Spleen (tissue), 11 donors: Measurements from ENCODE around the gene FUCA1. TPM values are rescaled to one million over a fixed set of nuclear protein-coding genes. Genes with fewer than 3 reads are reported as not detected.
A peak's percentile ranks its signal among the peaks of the same experiment; 100 is the strongest.

Source experiments
- DNase-seq: peaks from one replicate; pipeline ENCODE4 v3.0.0-alpha.2; 2020
- H3K27ac ChIP-seq, 8 donors: fragments of 200-600 bp; sonication (generic) in 7 of 8; 1 replicate in 4 of 8; 2 replicates in 4 of 8; pipeline versions ENCODE4 v1.5.0 to v1.8.0; 2016 to 2021; ENCODE audit warnings: inconsistent platforms in 4 of 8, mild to moderate bottlenecking in 4 of 8, moderate library complexity in 1 of 8
- H3K27me3 ChIP-seq, 7 donors: fragments of 200-600 bp; sonication (generic) in 6 of 7; replicated peaks in 1 of 7; 1 replicate in 4 of 7; 2 replicates in 3 of 7; pipeline versions ENCODE4 v1.5.0 to v1.8.0; 2016 to 2021; ENCODE audit warnings: inconsistent platforms in 3 of 7, mild to moderate bottlenecking in 1 of 7
- H3K36me3 ChIP-seq, 6 donors: fragments of 200-600 bp; sonication (generic) in 5 of 6; 1 replicate in 4 of 6; 2 replicates in 2 of 6; pipeline versions ENCODE4 v1.5.0 to v1.8.0; 2016 to 2021; ENCODE audit warnings: inconsistent platforms in 2 of 6
- H3K4me1 ChIP-seq, 6 donors: fragments of 200-600 bp; sonication (generic) in 5 of 6; 1 replicate in 3 of 6; 2 replicates in 3 of 6; pipeline versions ENCODE4 v1.5.0 to v1.8.0; 2016 to 2021; ENCODE audit warnings: inconsistent platforms in 3 of 6
- H3K4me3 ChIP-seq, 8 donors: fragments of 200-600 bp; sonication (generic) in 7 of 8; 1 replicate in 4 of 8; 2 replicates in 4 of 8; pipeline versions ENCODE4 v1.5.0 to v1.8.0; 2016 to 2021; ENCODE audit warnings: inconsistent platforms in 4 of 8, mild to moderate bottlenecking in 4 of 8, moderate library complexity in 2 of 8
- H3K9me3 ChIP-seq, 8 donors: fragments of 200-600 bp; sonication (generic) in 7 of 8; 1 replicate in 4 of 8; 2 replicates in 4 of 8; pipeline versions ENCODE4 v1.5.0 to v1.8.0; 2016 to 2021; ENCODE audit warnings: inconsistent platforms in 4 of 8
- CTCF ChIP-seq, 11 experiments: fragments of 200-600 bp in 7 of 11; fragments of 450-650 bp in 4 of 11; sonication (generic) in 4 of 11; IDR thresholded peaks in 8 of 11; conservative IDR thresholded peaks in 3 of 11; 1 replicate in 7 of 11; 2 replicates in 4 of 11; pipeline versions ENCODE4 v1.4.0 to v1.8.0; 2016 to 2021; ENCODE audit warnings: antibody characterized with exemption in 11 of 11, inconsistent platforms in 4 of 11, mild to moderate bottlenecking in 1 of 11
- POLR2A ChIP-seq, 3 donors: fragments of 450-650 bp; IDR thresholded peaks; one replicate each; pipeline ENCODE4 v1.5.1; 2017; ENCODE audit warnings: antibody characterized with exemption in 3 of 3, mild to moderate bottlenecking in 1 of 3
- POLR2AphosphoS5 ChIP-seq, 3 donors: sonication (generic); formaldehyde crosslinking; IDR thresholded peaks; one replicate each; pipeline ENCODE4 v1.5.1; 2017; ENCODE audit warnings: antibody characterized with exemption in 3 of 3
- WGBS, 5 donors: extraction: QIAGEN DNeasy Blood & Tissue Kit in 3 of 5; methylation state at CpG; one replicate each; pipeline versions ENCODE4 v1.1.5 to v1.1.7; 2013 to 2018; 5-methylcytosine and 5-hydroxymethylcytosine counted together
- intact Hi-C: fragments of 100-400 bp; cut with DNase I; formaldehyde crosslinking; loops from one replicate; pipeline ENCODE4 v1.15.0; 2023; ENCODE audit warnings: low total_unique reads
- polyA plus RNA-seq, 3 donors: library from polyadenylated mRNA; stranded (reverse); fragments of 200-250 nt; gene quantifications; one replicate each; pipeline ENCODE4 v1.2.1, GENCODE V29; 2013
- total RNA-seq, 7 donors: library from RNA; depleted of rRNA in 3 of 7; stranded (reverse); fragments of >200 nt in 3 of 7; fragmentation: NEBNext Ultra II Directional in 4 of 7; extraction: Animal tissue kit (Norgen Biotek cat#: 25700) in 4 of 7; gene quantifications; one replicate each; pipeline versions ENCODE4 v1.1.0 to v1.2.1, GENCODE V29; 2016 to 2021
- donor health status: healthy with polysubstance abuse.
- donor health status: DM: no; HTN: no; CAD: no; lungs with moderate emphysema.
- donor health status: DM: no; HTN: no; CAD: no.
- donor health status: Bipolar disorder and iron deficiency.
- donor health status: healthy.
- donor health status: DM: no; HTN: no; CAD: no.
- donor health status: DM: yes; HTN: yes; CAD: no.

The FUCA1 gene
- total and polyA plus RNA-seq, 10 donors, result 36.3 to 106 (median 66.2) TPM

GRCh38 chr1:23816906-23817305, 51.2 kb downstream of the FUCA1 start:
- Histone ChIP-seq H3K9me3 (no peaks in the 10 kb centered on the region), H3K4me3 (no peak overlapping the region), H3K36me3 (peaks cover 0 to 85% (median 66%) of the 10 kb centered on the region in 6 donors), H3K27me3 (no peaks in the 10 kb centered on the region), H3K4me1 (peaks cover 0 to under 1% (median 0%) of the 10 kb centered on the region in 6 donors), H3K27ac (no peak overlapping the region)
- no peak for DNase-seq
- intact Hi-C loops, result no loop called here
- no peak for TF ChIP-seq POLR2AphosphoS5 (IDR thresholded peaks at IDR 0.05)
- no peak for TF ChIP-seq POLR2A (IDR thresholded peaks at IDR 0.05)
- no peak for TF ChIP-seq CTCF (IDR thresholded peaks at IDR 0.05 in 8 of 11, conservative IDR thresholded peaks at IDR 0.05 in 3 of 11)

- intact Hi-C loops, result no loop called here
- whole genome bisulfite sequencing, 5 donors, result 61 to 97% (median 94%) methylated on average over 3 of the region's 3 CpGs
- H3K27me3 ChIP-seq, result no peaks in the 10 kb centered on the region
- peaks cover 0 to 90% (median 68%) of the 10 kb centered on the region in 6 donors for H3K36me3 ChIP-seq
- TF ChIP-seq CTCF (IDR thresholded peaks at IDR 0.05 in 8 of 11, conservative IDR thresholded peaks at IDR 0.05 in 3 of 11) (no peak), POLR2AphosphoS5 (IDR thresholded peaks at IDR 0.05) (no peak), POLR2A (IDR thresholded peaks at IDR 0.05) (no peak)
- H3K9me3 ChIP-seq, result no peaks in the 10 kb centered on the region
- H3K4me3 ChIP-seq, result no peak overlapping the region
- H3K27ac ChIP-seq, result no peak overlapping the region
- peaks cover 0 to 6% (median 2%) of the 10 kb centered on the region in 6 donors for H3K4me1 ChIP-seq
- no peak for DNase-seq
Measured at GRCh38 chr1:23816361-23816760, 51.7 kb downstream of the FUCA1 start.

DNA sequence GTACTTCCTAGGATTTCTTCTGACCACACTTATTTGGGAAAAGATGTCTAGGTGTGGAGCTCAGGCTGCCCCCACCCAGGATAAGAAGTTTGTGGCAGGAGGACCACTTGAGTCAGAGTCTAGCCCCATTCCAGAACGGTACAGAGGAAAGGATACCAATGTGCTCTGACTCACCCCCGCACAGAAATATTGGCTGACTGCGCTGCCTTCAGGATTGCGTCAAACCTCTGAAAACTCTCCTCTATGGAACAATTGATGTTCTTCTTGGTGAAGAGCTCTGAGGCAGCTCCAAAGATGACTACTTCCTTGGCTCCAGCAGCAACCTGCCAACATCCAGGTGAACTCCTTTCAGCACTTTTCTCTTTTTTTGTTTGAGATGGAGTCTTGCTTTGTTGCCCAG, 54.1 kb downstream of the FUCA1 start:
- intact Hi-C loops, result loop anchor here (5.0 kb wide), 1 partner anchor 103 kb away; no protein-coding TSS in a partner anchor
- WGBS, 5 donors, result 90 to 97% (median 94%) methylated on average over 4 of the region's 4 CpGs
- H3K27ac ChIP-seq, result no peak overlapping the region
- peaks cover 0 to 27% (median 23%) of the 10 kb centered on the region in 6 donors for H3K4me1 ChIP-seq
- TF ChIP-seq POLR2AphosphoS5 (IDR thresholded peaks at IDR 0.05) (no peak), CTCF (IDR thresholded peaks at IDR 0.05 in 8 of 11, conservative IDR thresholded peaks at IDR 0.05 in 3 of 11) (no peak), POLR2A (IDR thresholded peaks at IDR 0.05) (no peak)
- no peak overlapping the region for H3K4me3 ChIP-seq
- H3K36me3 ChIP-seq, result peaks cover 0 to 84% (median 59%) of the 10 kb centered on the region in 6 donors
- H3K27me3 ChIP-seq, result no peaks in the 10 kb centered on the region
- no peaks in the 10 kb centered on the region for H3K9me3 ChIP-seq
- DNase-seq, result no peak

GRCh38 chr1:23810818-23811540, 57.1 kb downstream of the FUCA1 start:
- H3K4me1 ChIP-seq, result peaks cover 0 to 42% (median 26%) of the 10 kb centered on the region in 6 donors
- no peaks in the 10 kb centered on the region for H3K27me3 ChIP-seq
- no peaks in the 10 kb centered on the region for H3K9me3 ChIP-seq
- 37 to 64% (median 49%) methylated on average over 3 of the region's 3 CpGs for WGBS, 5 donors
- intact Hi-C loops, result loop anchor here (5.0 kb wide), 1 partner anchor 106 kb away; no protein-coding TSS in a partner anchor
- no peak overlapping the region for H3K4me3 ChIP-seq
- H3K27ac ChIP-seq, result peak overlapping the region in 5 of 8 donors; percentile 47 to 77 (median 66)
- TF ChIP-seq POLR2A (IDR thresholded peaks at IDR 0.05) (no peak), CTCF (IDR thresholded peaks at IDR 0.05 in 8 of 11, conservative IDR thresholded peaks at IDR 0.05 in 3 of 11) (peak; percentile 54 to 87 (median 83)), POLR2AphosphoS5 (IDR thresholded peaks at IDR 0.05) (peak in 1 of 3 donors; percentile 59)
- peak; percentile 84 for DNase-seq
- H3K36me3 ChIP-seq, result peaks cover 0 to 81% (median 43%) of the 10 kb centered on the region in 6 donors
